T-cell (primary cell): ENCODE measurements around the gene ACTL10. TPM values are rescaled to one million over a fixed set of nuclear protein-coding genes. Genes with fewer than 3 reads are reported as not detected.

Experiments used
- ATAC-seq, 4 experiments: fragments of 200-7000 bp in 3 of 4; fragments of 150-1000 bp in 1 of 4; cut with Tn5 transposase; replicated peaks in 1 of 4; 1 replicate in 3 of 4; 2 replicates in 1 of 4; pipeline ENCODE4 v1.10.0; 2021; ENCODE audit warnings: moderate library complexity in 3 of 4, mild to moderate bottlenecking in 2 of 4, moderate number of reproducible peaks in 1 of 4
- CTCF ChIA-PET, 2 donors: fragments of 300-600 bp; sonication (Branson Sonifier 250); formaldehyde crosslinking; loops; one replicate each; lab custom pipeline; 2022; ENCODE audit warnings: antibody characterized with exemption in 2 of 2; lab: Charles Lee
- POLR2A ChIA-PET, 2 donors: fragments of 300-600 bp; sonication (Branson Sonifier 250); formaldehyde crosslinking; loops; one replicate each; lab custom pipeline; 2022; ENCODE audit warnings: antibody characterized with exemption in 2 of 2; lab: Charles Lee
- DNase-seq, 35 experiments: peaks; one replicate each; pipeline versions ENCODE4 v3.0.0 to v3.0.0-alpha.2; 2013 to 2023
- H3K27ac ChIP-seq: one replicate; pipeline ENCODE4 v1.5.1; 2013; ENCODE audit warnings: low read length
- H3K27me3 ChIP-seq, 2 experiments: replicated peaks in 1 of 2; 1 replicate in 1 of 2; 2 replicates in 1 of 2; pipeline versions ENCODE4 v1.6.1 to v1.7.0; 2013; ENCODE audit warnings: low read length in 1 of 2, mixed read lengths in 1 of 2; ENCODE audit not compliant: control insufficient read depth in 2 of 2, insufficient read depth in 2 of 2; ENCODE audit errors: extremely low read depth in 1 of 2
- H3K36me3 ChIP-seq, 2 donors: 1 replicate in 1 of 2; 2 replicates in 1 of 2; pipeline versions ENCODE4 v1.6.1 to v1.7.0; 2013; ENCODE audit warnings: low read length in 1 of 2; ENCODE audit not compliant: control insufficient read depth in 2 of 2, insufficient read depth in 1 of 2; ENCODE audit errors: extremely low read depth in 1 of 2
- H3K4me1 ChIP-seq, 2 experiments: 1 replicate in 1 of 2; 2 replicates in 1 of 2; pipeline versions ENCODE4 v1.6.1 to v1.7.0; 2013; ENCODE audit warnings: low read length in 2 of 2, mixed read lengths in 1 of 2; ENCODE audit not compliant: insufficient read depth in 2 of 2, control insufficient read depth in 1 of 2; ENCODE audit errors: extremely low read depth in 1 of 2
- H3K4me3 ChIP-seq, 2 donors: 1 replicate in 1 of 2; 2 replicates in 1 of 2; pipeline versions ENCODE4 v1.5.1 to v1.7.0; 2013; ENCODE audit warnings: mild to moderate bottlenecking in 2 of 2, low read length in 1 of 2, moderate library complexity in 1 of 2; ENCODE audit not compliant: control insufficient read depth in 1 of 2; ENCODE audit errors: extremely low read depth in 1 of 2
- H3K9me3 ChIP-seq: 2 replicates; pipeline ENCODE4 v1.7.0; 2013
- H3K27ac Mint-ChIP-seq, 2 donors: one replicate each; pipeline ENCODE4 v1.8.0; 2020 to 2021; ENCODE audit warnings: mild to moderate bottlenecking in 2 of 2, mixed read lengths in 2 of 2
- H3K27me3 Mint-ChIP-seq, 2 donors: one replicate each; pipeline ENCODE4 v1.8.0; 2021 to 2022; ENCODE audit warnings: mixed read lengths in 2 of 2
- H3K36me3 Mint-ChIP-seq: one replicate; pipeline ENCODE4 v1.8.0; 2021; ENCODE audit warnings: mixed read lengths
- H3K4me1 Mint-ChIP-seq, 3 donors: one replicate each; pipeline ENCODE4 v1.8.0; 2020 to 2022; ENCODE audit warnings: mixed read lengths in 3 of 3, mild to moderate bottlenecking in 1 of 3
- H3K4me3 Mint-ChIP-seq, 3 donors: one replicate each; pipeline ENCODE4 v1.8.0; 2020 to 2022; ENCODE audit warnings: mild to moderate bottlenecking in 3 of 3, mixed read lengths in 3 of 3, moderate library complexity in 3 of 3
- H3K9me3 Mint-ChIP-seq, 3 donors: one replicate each; pipeline ENCODE4 v1.8.0; 2020 to 2022; ENCODE audit warnings: mixed read lengths in 3 of 3
- WGBS: methylation state at CpG from one replicate; pipeline ENCODE4 v1.1.5; 2013; ENCODE audit warnings: missing lambda C conversion rate; ENCODE audit not compliant: insufficient coverage; 5-methylcytosine and 5-hydroxymethylcytosine counted together
- total RNA-seq, 35 experiments: library from RNA in 6 of 35; stranded (reverse) in 6 of 35; fragments of 120-200 nt in 1 of 35; gene quantifications; one replicate each; pipeline versions ENCODE4 v1.2.1 to v1.2.4 and lab custom pipeline; 2013 to 2026

Gene ACTL10
- total RNA-seq, 5 donors from 2014 or later (not counting 1 experiment from before 2014, with no cell fraction given), result 1.1 to 7.9 (median 6.1) TPM

DNA sequence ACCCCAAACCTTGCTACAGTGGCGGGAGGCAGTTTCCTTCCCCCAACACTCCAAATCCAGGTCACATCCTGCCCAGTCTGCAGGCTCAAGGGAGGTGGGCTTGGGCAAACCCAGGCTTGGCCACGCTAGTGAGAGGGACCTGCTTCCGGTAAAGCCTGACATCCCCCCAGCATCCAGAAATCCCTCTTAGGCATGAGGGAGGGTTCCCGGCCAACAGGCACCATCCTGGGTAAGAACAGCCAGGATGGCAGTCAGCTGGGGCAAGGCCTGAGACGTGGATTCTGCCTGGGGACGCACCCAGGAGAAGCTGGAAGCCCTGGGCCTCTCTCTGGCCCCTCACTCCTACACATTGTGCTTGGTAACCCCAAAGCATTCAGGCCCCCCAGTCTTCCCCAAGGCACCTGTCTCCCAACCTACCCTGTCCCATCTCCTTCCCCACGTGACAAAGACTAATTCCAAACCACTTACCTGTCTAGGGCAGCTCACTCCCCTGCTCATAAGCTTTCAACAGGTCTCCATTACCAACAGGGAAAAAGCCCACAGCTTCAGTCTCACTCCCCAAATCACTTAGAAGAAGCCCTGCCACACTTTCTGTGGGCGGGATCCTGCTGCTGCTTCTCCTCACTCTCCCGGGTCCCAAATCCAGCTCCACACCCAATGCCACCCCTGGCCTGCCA is 2.5 kb upstream of the ACTL10 start:
- CTCF ChIA-PET, result interaction anchor here in 1 of 2 donors (0.7 kb wide), 1 partner anchor 207 kb away, joined by 3 read pairs; no protein-coding TSS in a partner anchor
- peak overlapping the region; percentile 78 to 96 (median 95) for H3K4me3 Mint-ChIP-seq
- no peak for ATAC-seq
- H3K4me1 Mint-ChIP-seq, result peaks cover 37 to 44% (median 38%) of the 10 kb centered on the region in 3 donors
- peak overlapping the region; percentile 60 to 78 for H3K4me3 ChIP-seq
- no peaks in the 10 kb centered on the region for H3K9me3 ChIP-seq
- H3K36me3 Mint-ChIP-seq, result no peaks in the 10 kb centered on the region
- peaks cover 0 to 7% of the 10 kb centered on the region in 2 donors for H3K36me3 ChIP-seq
- H3K27me3 Mint-ChIP-seq, result no peaks in the 10 kb centered on the region
- H3K4me1 ChIP-seq, result peaks cover 8 to 53% of the 10 kb centered on the region in 2 experiments
- H3K27ac ChIP-seq, result peak overlapping the region; percentile 91
- no peaks in the 10 kb centered on the region for H3K27me3 ChIP-seq
- POLR2A ChIA-PET, result interaction anchor here in 1 of 2 donors (0.5 to 0.6 kb wide), 2 partner anchors 30 to 54 kb away, joined by 3 to 4 read pairs; no protein-coding TSS in a partner anchor
- no peaks in the 10 kb centered on the region for H3K9me3 Mint-ChIP-seq
- peak overlapping the region; percentile 93 to 95 for H3K27ac Mint-ChIP-seq
- no peak for DNase-seq
- 62% methylated on average over 8 of the region's 9 CpGs for WGBS

DNA sequence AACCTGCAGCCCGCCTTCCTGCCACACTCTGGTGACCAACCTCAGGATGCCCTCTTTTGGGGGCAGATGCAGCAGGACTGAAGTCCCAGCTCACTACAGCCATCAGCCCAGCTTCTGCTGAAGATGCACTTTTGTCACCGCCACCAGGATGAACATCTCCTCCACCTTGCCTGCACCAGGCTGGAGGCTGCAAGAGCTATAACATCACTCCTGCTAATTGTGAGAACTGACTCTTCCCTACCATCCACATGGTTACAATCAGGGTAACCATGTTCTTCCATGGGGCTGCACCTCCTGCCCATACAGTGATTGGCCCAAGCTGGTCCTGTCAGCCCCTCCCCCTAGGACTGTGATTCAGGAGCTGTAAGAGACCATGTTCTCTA is 2.0 kb upstream of the ACTL10 start:
- peak overlapping the region; percentile 93 to 95 for H3K27ac Mint-ChIP-seq
- no peaks in the 10 kb centered on the region for H3K9me3 Mint-ChIP-seq
- peaks cover 37 to 44% (median 38%) of the 10 kb centered on the region in 3 donors for H3K4me1 Mint-ChIP-seq
- DNase-seq (peak in 1 of 35 experiments; percentile 39), ATAC-seq (no peak)
- Histone ChIP-seq H3K27ac (peak overlapping the region; percentile 91), H3K4me1 (peaks cover 8 to 53% of the 10 kb centered on the region in 2 experiments), H3K4me3 (no peak overlapping the region), H3K9me3 (no peaks in the 10 kb centered on the region), H3K36me3 (peaks cover 0 to 3% of the 10 kb centered on the region in 2 donors), H3K27me3 (no peaks in the 10 kb centered on the region)
- H3K36me3 Mint-ChIP-seq, result no peaks in the 10 kb centered on the region
- ChIA-PET POLR2A (interaction anchor here in 1 of 2 donors (0.5 kb wide), 1 partner anchor 31 kb away, joined by 4 read pairs; no protein-coding TSS in a partner anchor), CTCF (interaction anchor here in 1 of 2 donors (0.5 kb wide), 1 partner anchor 239 kb away, joined by 4 read pairs; no protein-coding TSS in a partner anchor)
- WGBS, result 82% methylated on average over 2 of the region's 2 CpGs
- peak overlapping the region; percentile 78 to 96 (median 95) for H3K4me3 Mint-ChIP-seq
- no peaks in the 10 kb centered on the region for H3K27me3 Mint-ChIP-seq

DNA sequence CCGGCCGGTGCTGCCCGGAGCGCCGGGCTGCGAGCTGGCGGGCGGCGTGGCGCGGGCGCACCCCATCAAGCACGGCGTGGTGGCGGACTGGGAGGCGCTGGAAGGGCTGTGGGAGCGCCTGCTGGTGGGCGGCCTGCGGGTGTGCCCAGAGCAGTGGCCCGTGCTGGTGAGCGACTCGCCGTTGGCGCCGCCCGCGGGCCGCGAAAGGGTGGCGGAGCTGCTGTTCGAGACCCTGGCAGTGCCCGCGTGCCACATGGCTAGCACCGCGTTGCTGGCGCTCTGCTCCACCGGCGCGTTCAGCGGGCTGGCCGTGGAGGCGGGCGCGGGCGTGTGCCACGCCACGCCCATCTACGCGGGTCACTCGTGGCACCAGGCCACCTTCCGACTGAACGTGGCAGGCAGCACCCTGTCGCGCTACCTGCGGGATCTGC is 517 bp downstream of the ACTL10 start:
- DNase-seq, result peak in 14 of 35 experiments; percentile 7 to 60 (median 30)
- Mint-ChIP-seq H3K36me3 (no peaks in the 10 kb centered on the region), H3K4me1 (peaks cover 38 to 44% (median 39%) of the 10 kb centered on the region in 3 donors), H3K4me3 (peak overlapping the region; percentile 74 to 95 (median 81)), H3K9me3 (no peaks in the 10 kb centered on the region), H3K27ac (peak overlapping the region; percentile 27 to 68), H3K27me3 (no peaks in the 10 kb centered on the region)
- ATAC-seq, result peak; percentile 10 to 22 (median 15)
- ChIA-PET CTCF (interaction anchor here (0.5 to 2.9 kb wide), 9 partner anchors 12 to 1429 kb away, joined by 3 to 11 read pairs (median 3); partner anchors contain the start of genes CBFA2T2 (in 1 of the 2), CDK5RAP1 (in 1 of the 2) and SNTA1 (in 1 of the 2)), POLR2A (interaction anchor here in 1 of 2 donors (0.6 kb wide), 1 partner anchor 106 kb away, joined by 4 read pairs; no protein-coding TSS in a partner anchor)
- peaks cover 8 to 50% of the 10 kb centered on the region in 2 experiments for H3K4me1 ChIP-seq
- 7% methylated on average over 55 of the region's 55 CpGs for WGBS
- peak overlapping the region; percentile 73 to 81 for H3K4me3 ChIP-seq
- no peaks in the 10 kb centered on the region for H3K27me3 ChIP-seq
- H3K36me3 ChIP-seq, result no peaks in the 10 kb centered on the region
- H3K27ac ChIP-seq, result no peak overlapping the region
- H3K9me3 ChIP-seq, result no peaks in the 10 kb centered on the region

DNA sequence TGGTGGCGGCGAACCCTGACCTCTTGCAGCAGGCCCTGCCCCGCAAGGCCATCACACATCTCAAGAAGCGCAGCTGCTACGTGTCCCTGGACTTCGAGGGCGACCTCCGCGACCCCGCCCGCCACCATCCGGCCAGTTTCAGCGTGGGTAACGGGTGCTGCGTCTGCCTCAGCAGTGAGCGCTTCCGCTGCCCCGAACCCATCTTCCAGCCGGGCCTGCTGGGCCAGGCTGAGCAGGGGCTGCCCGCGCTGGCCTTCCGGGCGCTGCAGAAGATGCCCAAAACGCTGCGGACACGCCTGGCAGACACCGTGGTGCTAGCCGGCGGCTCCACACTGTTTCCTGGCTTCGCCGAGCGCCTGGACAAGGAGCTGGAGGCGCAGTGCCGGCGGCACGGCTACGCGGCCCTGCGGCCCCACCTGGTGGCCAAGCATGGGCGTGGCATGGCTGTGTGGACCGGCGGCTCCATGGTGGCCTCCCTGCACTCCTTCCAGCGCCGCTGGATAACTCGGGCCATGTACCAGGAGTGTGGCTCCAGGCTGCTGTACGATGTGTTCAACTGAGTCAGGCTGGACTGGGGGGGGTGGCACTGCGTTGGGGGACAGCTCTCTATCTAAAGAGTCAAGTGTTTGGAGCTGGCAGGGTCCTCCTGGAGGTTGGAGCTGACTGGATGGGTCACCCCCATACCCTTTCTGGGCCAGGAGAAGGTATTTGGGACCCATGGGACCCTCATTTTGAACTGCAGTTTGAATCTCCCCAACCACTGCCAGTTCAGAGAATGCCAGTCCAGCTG is 1.1 kb downstream of the ACTL10 start:
- Histone ChIP-seq H3K27me3 (no peaks in the 10 kb centered on the region), H3K27ac (no peak overlapping the region), H3K36me3 (no peaks in the 10 kb centered on the region), H3K4me1 (peaks cover 4 to 48% of the 10 kb centered on the region in 2 experiments), H3K4me3 (peak overlapping the region; percentile 73 to 81), H3K9me3 (no peaks in the 10 kb centered on the region)
- no peaks in the 10 kb centered on the region for H3K9me3 Mint-ChIP-seq
- ChIA-PET CTCF (interaction anchor here (0.6 to 2.9 kb wide), 11 partner anchors 12 to 1736 kb away, joined by 3 to 11 read pairs (median 3); partner anchors contain the start of genes CBFA2T2 (in 1 of the 2), CDK5RAP1 (in 1 of the 2) and SNTA1 (in 1 of the 2)), POLR2A (interaction anchor here (0.5 to 0.6 kb wide), 3 partner anchors 58 to 265 kb away, joined by 3 to 4 read pairs (median 3); no protein-coding TSS in a partner anchor)
- H3K27ac Mint-ChIP-seq, result peak overlapping the region; percentile 27 to 68
- peak; percentile 58 to 68 (median 64) for ATAC-seq
- peaks cover 35 to 41% (median 39%) of the 10 kb centered on the region in 3 donors for H3K4me1 Mint-ChIP-seq
- WGBS, result 5% methylated on average over 47 of the region's 47 CpGs
- H3K4me3 Mint-ChIP-seq, result peak overlapping the region; percentile 74 to 95 (median 81)
- DNase-seq, result peak in 34 of 35 experiments; percentile 34 to 87 (median 66)
- H3K36me3 Mint-ChIP-seq, result no peaks in the 10 kb centered on the region
- H3K27me3 Mint-ChIP-seq, result no peaks in the 10 kb centered on the region

DNA sequence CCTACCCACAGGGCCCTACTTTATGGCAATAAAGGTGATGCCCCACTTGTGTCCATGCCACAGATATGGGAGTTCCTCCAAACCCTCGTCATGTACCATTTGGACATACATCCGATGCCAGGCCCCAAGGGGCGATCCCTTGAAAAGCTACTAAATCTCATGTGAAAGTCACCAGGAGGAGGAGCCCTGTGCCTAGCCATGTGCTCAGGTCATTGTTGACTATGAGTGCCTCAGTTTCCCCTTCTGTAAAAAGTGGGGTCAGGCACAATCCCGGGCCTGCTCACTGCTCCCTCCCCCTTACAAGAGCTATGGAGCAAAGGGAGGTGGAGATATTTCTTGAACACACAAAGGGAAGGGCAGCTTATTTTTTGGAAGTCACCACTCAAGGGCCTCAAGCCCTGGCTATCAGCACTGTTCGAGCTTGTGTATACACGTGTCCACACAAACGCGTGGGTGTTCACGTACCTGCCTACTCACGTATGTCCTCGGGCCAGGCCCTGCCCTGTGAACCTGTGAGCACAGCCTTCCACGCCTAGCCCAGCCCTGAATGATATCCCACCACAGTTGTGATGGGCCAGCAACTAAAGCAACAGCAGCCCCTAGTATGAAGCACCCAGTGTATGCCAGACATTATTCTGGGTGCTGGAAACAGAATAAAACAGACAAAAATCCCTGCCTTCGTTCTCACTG is 1.9 kb downstream of the ACTL10 start:
- POLR2A ChIA-PET, result interaction anchor here (0.5 to 0.6 kb wide), 3 partner anchors 57 to 265 kb away, joined by 3 to 7 read pairs (median 3); no protein-coding TSS in a partner anchor
- H3K27ac ChIP-seq, result no peak overlapping the region
- no peak for ATAC-seq

More for the DNA sequence above, 1.9 kb downstream of the ACTL10 start:
- no peak for DNase-seq
- Histone ChIP-seq H3K4me3 (peak overlapping the region in 1 of 2 donors; percentile 73), H3K36me3 (no peaks in the 10 kb centered on the region), H3K27me3 (peaks cover 0 to 2% of the 10 kb centered on the region in 2 experiments), H3K4me1 (peaks cover 7 to 50% of the 10 kb centered on the region in 2 experiments), H3K9me3 (no peaks in the 10 kb centered on the region)
- H3K27me3 Mint-ChIP-seq, result no peaks in the 10 kb centered on the region
- no peaks in the 10 kb centered on the region for H3K9me3 Mint-ChIP-seq
- 94% methylated on average over 11 of the region's 13 CpGs for WGBS
- peak overlapping the region; percentile 27 to 68 for H3K27ac Mint-ChIP-seq
- CTCF ChIA-PET, result interaction anchor here (0.6 to 2.9 kb wide), 10 partner anchors 11 to 1736 kb away, joined by 3 to 11 read pairs (median 3); partner anchors contain the start of genes CDK5RAP1 (in 1 of the 2) and SNTA1 (in 1 of the 2)
- H3K4me3 Mint-ChIP-seq, result peak overlapping the region; percentile 74 to 95 (median 81)
- no peaks in the 10 kb centered on the region for H3K36me3 Mint-ChIP-seq
- peaks cover 40 to 46% (median 41%) of the 10 kb centered on the region in 3 donors for H3K4me1 Mint-ChIP-seq
